ENCODE measurements around the gene MESP2. TPM values are rescaled to one million over a fixed set of nuclear protein-coding genes. Genes with fewer than 3 reads are reported as not detected.

Gene MESP2
- total and polyA plus RNA-seq, 2 of the 13 experiments (the other 11 are each of a cell fraction or from before 2014, with no cell fraction given): not detected

GRCh38 chr15:89749054-89749453, 27.1 kb upstream of the MESP2 start:
- H2AFZ ChIP-seq (ENCODE audit: low read length): no peak overlapping the region
- ATAC-seq (no peak), DNase-seq (ENCODE audit: low spot score) (no peak), FAIRE-seq (no peak)
- H3K27ac ChIP-seq (ENCODE audit: extremely low read length, insufficient read depth, low read length): no peak overlapping the region
- H3K9ac ChIP-seq (ENCODE audit: insufficient read depth, low read depth, low read length): no peak overlapping the region
- CTCF ChIA-PET (ENCODE audit: low intra/inter-chr PET ratio, low total read pairs): no interaction called here
- TF ChIP-seq ATF4 (CRISPR knock-in tag; IDR thresholded peaks at IDR 0.05) (no peak), ZNF468 (CRISPR knock-in tag; IDR thresholded peaks at IDR 0.05) (no peak), EEA1 (CRISPR knock-in tag; IDR thresholded peaks at IDR 0.05; ENCODE audit: borderline replicate concordance) (no peak), NR2F1 (CRISPR knock-in tag; IDR thresholded peaks at IDR 0.05) (no peak), CBX1 (IDR thresholded peaks at IDR 0.05; ENCODE audit: low read depth) (no peak), ATF3 (CRISPR knock-in tag; IDR thresholded peaks at IDR 0.05) (no peak), TGIF2 (CRISPR knock-in tag; IDR thresholded peaks at IDR 0.05) (no peak), ZNF883 (CRISPR knock-in tag; IDR thresholded peaks at IDR 0.05; ENCODE audit: not compliant biosample characterization) (no peak), ETS1 (CRISPR knock-in tag; IDR thresholded peaks at IDR 0.05) (no peak), HMGXB3 (CRISPR knock-in tag; IDR thresholded peaks at IDR 0.05; ENCODE audit: borderline replicate concordance) (no peak), NCOR1 (IDR thresholded peaks at IDR 0.05; ENCODE audit: borderline replicate concordance, low read length) (no peak), GLMP (CRISPR knock-in tag; IDR thresholded peaks at IDR 0.05; ENCODE audit: borderline replicate concordance) (no peak), ZBTB7B (CRISPR knock-in tag; IDR thresholded peaks at IDR 0.05) (no peak), JUN (CRISPR knock-in tag; IDR thresholded peaks at IDR 0.05) (no peak), CREM (IDR thresholded peaks at IDR 0.05) (no peak), CREM (CRISPR knock-in tag; IDR thresholded peaks at IDR 0.05) (no peak)
- H3K4me3 ChIP-seq (replicated peaks in 1 of 3; ENCODE audit: insufficient read depth in 1 of 3, low read depth in 2 of 3, low read length in 3 of 3): no peak overlapping the region
- H3K79me2 ChIP-seq (ENCODE audit: insufficient read depth, low read length): no peaks in the 10 kb centered on the region
- intact Hi-C loops (cut with micrococcal nuclease; ENCODE audit: unreplicated experiment) (no loop called here), in situ Hi-C loops (cut with HindIII; ENCODE audit: extremely low pct_ligation_motif_present, low pct_unique_long_range_greater_than_20kb) (loop anchor here (25.0 kb wide), 1 partner anchor 338 kb away; no protein-coding TSS in a partner anchor)
- no TSS peak for BruUV-seq (replicated peaks)
- peaks cover 12 to 56% of the 10 kb centered on the region in 2 experiments; a peak in 4 of 5 replicates for H3K27me3 ChIP-seq (ENCODE audit: control insufficient read depth in 1 of 2, insufficient read depth in 2 of 2, low read length in 2 of 2)
- H3K4me2 ChIP-seq (ENCODE audit: low read depth, low read length): no peak overlapping the region
- POLR2A ChIA-PET: no interaction called here
- no peaks in the 10 kb centered on the region for H3K9me3 ChIP-seq (ENCODE audit: low read length)
- H3K4me1 ChIP-seq (ENCODE audit: insufficient read depth, low read length): peaks cover 8% of the 10 kb centered on the region
- no peaks in the 10 kb centered on the region for H3K36me3 ChIP-seq (replicated peaks in 1 of 2; ENCODE audit: control insufficient read depth in 1 of 2, insufficient read depth in 2 of 2, low read length in 2 of 2)
- 57% methylated on average over 7 of the region's 7 CpGs for WGBS (ENCODE audit: low lambda C conversion rate)
- no peaks in the 10 kb centered on the region for H4K20me1 ChIP-seq (ENCODE audit: insufficient read depth, low read length)
